HG03432 (cell line): ENCODE data around the gene CCSER1.

ENCODE experiments used
- ATAC-seq: cut with Tn5 transposase; IDR thresholded peaks from one replicate; pipeline ENCODE4 v1.9.1; 2021; ENCODE audit warnings: mild to moderate bottlenecking, moderate library complexity; ENCODE audit not compliant: unreplicated experiment

CCSER1 gene

DNA sequence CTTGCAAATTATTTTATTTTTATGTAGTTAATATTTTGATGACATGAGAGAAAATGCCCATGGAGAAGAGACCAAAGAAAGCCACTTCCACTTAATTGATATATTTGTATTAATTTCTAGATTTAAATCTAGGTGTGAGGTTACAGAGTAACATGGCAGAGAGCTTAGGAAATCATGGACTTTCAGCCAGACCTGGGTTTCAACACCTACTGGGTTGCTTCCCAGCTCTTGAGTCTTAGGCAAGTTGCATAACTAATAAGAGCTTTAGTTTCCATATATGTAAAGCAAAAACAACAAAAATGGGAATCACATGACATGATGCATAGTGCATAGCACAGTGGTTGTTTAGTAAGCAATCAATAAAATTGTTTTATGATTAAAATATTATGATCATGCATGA is 413.3 kb downstream of the CCSER1 start:
- no peak for ATAC-seq

DNA sequence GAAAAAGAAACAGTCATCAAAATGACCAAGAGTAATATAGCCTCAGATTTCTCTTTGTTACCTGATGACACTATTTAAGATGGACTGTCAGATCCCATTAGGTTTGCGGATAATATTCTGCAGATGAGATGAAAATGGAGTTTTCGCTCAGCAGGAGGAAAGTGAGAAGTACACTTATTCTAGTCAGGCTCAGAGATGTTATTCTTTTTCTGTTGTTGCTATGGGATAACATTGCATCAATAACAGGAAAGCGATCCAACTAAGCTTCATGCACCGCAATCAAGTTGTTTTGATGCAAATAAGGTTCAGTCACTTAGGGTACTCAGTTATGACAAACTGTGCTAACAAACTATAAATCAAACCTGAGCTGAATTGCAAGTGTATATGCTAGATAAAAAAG is 415.0 kb downstream of the CCSER1 start:
- no peak for ATAC-seq

DNA sequence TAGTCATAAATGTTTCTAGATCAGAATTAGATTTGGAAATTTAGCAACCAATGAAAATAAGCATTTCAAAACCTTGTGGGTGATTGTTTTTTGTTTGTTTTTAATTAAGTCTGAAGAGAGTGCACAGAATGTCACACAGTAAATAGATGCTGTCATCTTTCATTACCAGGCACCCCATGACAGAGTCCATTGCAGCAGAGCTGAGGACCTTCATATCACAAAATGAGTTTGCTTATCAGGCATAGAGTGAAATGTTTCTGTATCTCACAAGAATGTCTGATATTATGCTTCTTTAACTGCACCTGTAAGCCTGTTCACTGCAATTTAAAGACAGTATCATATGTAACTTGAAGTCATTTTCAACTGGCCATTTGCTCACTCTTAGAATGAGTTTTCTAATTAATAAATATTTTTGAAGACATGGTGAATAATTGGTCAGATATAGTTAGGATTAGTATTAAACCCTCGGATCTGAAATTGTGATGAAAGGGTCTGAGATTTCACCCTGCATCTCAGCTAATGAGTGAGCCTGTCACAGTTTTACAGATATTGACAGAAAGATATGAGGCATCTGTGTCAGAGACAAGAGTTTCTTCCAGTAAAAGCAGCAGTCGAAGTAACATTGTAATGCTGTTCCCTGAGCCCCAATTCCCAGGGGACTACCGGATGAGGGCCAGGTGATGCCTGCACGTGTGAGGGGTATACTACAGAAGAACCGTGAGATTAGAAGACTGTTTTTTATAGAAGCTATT is 416.4 kb downstream of the CCSER1 start:
- no peak for ATAC-seq

DNA sequence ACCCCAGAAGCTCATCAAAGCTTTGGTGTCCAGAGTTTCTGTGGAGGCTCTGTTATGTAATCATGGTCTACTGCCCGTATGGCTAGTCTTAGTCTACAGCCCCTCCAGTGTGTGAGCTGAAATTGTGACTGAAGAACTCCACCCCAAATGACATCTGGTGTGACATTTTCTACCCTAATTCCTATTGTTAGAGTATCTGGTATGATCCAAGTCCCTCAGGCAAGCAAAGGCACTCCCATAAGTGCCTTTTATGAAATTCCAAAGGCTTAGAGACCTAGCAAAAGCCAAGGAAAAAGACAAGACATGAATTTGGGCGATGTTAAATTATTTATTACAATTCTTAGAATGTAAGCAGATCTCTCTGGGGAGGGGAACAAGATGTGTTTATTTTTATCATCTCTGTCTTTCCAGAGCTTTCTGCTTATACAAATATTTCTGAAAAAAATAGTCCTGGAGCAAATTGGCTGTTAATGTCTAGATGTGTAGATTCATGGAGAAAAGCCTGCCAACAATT is 417.4 kb downstream of the CCSER1 start:
- ATAC-seq = no peak

DNA sequence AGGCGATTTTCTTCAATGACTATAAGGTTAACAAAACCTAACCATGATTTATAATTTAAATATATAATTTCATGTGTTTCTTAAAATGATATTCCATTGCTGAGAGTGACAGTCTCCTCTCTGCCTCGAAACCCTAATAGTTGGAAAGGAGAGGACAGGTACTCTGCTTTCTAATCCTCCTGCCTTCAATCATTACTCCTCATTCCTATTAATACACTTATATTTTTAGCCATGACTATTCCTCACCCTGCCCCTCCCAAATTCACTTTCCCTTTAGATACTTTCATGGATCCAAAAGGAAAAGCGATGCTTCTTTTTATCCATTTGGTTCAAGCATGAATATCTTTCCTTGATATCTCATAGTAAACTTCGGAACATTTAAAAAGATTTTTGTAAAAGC is 418.2 kb downstream of the CCSER1 start:
- no peak for ATAC-seq

DNA sequence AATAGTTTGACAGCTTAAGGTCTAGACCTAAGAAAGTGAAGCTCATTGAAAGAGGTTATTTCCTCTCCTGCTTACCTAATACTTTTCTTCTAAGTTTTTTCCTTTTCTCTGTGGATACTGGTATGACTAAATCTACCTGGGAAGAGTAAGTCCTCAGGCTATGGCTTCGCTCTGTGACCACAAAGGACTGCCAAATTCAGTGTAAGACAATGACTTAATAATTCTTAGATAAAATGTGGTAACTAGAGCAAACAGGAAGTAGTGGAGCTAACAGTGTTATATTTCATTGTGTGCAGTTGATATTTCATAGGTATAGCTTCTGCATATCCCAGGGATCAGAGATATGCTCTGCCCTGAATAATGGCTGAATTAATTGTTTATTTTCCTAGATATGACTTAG is 418.9 kb downstream of the CCSER1 start:
- no peak for ATAC-seq

DNA sequence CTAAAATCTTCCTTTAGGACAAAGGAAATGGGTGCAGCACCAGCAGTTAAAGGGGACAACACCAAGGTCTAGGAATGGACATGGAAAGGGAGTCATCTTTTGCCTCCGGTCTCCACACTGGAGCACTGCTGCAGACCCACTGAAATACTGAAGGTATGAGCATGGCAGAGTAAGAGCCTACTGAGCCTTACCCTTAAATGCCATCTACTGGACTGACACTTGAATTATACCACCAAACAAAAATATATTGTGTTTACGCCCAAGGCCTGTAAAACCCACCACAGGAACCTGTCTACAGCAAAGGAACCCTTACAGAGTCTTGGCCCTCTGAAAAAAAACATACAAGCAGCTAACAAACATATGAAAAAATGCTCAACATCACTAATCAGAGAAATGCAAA is 443.4 kb downstream of the CCSER1 start:
- ATAC-seq = no peak

DNA sequence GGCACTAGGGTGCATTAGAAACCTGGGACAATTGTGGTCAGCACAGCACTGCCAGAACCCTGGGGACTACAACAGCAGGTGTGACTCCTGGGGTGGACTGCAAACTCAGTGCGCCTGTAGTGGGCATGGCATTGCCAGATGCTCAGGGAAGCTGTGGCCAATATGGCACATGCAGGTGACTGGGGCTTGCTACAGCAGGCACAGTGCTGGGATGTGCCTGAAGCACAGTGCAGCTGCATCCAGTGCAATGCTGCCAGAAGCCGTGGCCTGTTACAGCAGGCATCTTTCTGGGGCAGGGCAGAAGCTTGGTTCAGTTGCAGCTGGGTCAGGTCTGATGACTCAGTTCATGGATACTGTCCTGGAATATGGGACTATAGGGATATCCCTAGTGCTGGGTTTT is 445.8 kb downstream of the CCSER1 start:
- ATAC-seq = no peak

DNA sequence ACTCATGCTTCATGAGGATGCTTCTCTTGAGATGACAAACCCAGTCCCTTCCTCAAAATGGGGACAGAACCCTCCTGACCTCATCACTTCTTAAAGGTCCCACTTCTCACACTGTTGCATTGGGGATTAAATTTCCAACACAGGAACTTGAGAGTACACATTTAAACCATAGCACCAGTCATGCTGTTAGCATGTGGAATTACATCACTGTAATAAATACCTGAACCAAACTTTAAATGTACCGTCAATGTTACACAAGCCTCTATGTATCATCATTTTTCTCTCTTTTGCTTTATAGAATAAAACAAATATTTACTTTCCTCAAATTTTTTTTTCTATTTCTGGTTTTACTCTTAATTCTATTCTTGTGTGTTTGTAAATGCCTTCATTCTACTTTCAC is 448.2 kb downstream of the CCSER1 start:
- ATAC-seq = no peak

DNA sequence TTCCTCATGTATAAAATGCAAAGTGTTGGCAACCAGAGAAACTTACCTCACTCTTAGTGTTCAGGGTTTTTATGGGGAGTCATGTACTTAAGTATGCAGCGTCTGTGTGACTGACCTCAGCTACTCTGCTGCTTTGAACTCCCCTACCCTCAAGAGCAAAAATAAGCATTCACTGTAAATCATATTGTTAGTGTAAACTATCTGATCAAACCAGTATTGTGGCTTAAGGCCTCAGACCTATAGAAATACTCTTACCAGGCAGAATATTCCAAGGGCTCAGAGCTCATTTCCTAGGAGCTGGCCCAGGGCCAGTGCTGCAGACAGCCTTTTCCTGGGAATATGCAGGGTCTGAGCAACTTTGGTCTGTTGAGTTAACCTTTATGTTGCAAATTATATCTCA is 453.1 kb downstream of the CCSER1 start:
- no peak for ATAC-seq

DNA sequence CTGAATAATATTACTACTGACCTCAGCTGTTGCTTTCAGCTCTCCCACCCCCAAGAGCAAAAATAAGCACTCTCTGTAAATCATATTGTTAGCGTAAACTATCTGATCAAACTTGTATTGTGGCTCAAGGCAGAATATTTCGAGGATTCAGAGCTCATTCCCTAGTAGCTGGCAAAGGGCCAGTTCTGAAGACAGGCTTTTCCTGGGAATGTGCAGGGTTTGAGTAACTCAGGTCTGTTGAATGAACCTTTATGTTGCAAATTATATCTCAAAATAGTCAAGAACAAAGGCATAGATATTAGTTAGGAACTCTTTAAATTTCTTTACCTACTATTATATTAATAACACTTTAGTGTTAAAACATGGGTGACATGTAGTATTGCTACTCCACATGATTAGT is 454.9 kb downstream of the CCSER1 start:
- no peak for ATAC-seq

DNA sequence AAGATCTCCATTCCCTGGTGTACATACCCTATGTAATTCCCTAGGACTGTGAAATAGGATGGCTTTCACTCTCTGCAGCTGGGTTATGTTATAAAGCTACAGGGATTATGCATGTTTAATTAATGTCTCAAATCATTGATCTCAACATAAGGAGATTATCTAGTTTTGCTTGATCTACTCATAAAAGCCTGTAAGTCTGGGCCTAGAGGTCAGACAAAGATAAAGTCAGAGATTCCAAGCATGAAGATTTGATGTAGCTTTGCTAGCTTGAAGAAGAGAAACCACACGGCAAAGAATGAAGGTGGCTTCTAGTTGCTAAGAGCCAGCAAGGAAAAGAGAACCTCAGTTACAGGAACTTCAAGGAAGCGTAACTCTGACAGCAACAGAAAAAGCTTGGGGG is 456.9 kb downstream of the CCSER1 start:
- ATAC-seq = no peak

DNA sequence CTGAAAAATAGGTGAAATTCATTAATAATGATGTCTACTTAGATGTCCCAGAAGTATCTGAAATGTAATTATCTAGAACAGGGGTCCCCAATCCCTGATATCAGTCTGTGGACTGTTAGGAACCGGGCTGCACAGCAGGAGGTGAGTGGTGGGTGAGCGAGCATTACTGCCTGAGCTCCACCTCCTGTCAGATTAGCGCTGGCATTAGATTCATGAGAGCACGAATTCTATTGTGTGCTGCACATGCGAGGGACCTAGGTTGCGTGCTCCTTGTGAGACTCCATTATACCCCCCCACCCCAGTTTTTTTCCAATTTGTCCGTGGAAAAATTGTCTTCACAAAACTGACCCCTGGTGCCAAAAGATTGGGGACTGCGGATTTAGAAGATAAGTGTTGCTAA is 458.8 kb downstream of the CCSER1 start:
- no peak for ATAC-seq

DNA sequence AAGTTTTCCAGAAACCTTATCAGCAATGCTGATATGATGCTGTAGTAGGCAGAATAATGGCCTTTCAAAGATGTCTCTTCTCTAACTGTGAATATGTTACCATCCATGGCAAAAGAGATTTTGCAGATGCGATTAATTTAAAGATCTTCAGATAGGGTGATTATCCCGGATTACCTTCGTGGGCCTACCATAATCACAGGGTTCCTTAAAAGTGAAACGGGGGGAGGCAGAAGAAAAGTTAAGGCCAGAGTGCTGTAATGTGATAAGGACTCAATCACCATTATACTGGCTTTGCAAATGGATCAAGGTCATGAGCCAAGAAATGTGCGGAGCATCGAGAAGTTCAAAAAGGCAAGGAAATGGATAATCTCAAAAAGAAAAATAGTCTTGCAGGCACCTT is 459.6 kb downstream of the CCSER1 start:
- ATAC-seq = no peak

DNA sequence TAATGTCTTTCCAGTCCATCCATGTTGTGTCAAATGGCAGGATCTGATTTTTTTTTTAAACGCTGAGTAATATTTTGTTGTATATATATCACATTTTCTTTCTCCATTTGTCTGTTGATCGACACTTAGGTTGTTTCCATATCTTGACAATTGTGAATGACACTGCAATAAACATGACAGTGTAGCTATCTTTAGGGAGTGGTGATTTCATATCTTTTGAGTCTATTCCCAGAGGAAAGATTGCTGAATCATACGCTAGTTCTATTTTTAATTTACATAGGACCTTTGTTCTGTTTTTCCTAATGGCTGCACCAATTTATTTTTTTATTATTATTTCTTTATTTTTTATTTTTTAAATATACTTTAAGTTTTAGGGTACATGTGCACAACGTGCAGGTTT is 470.7 kb downstream of the CCSER1 start:
- ATAC-seq = no peak

DNA sequence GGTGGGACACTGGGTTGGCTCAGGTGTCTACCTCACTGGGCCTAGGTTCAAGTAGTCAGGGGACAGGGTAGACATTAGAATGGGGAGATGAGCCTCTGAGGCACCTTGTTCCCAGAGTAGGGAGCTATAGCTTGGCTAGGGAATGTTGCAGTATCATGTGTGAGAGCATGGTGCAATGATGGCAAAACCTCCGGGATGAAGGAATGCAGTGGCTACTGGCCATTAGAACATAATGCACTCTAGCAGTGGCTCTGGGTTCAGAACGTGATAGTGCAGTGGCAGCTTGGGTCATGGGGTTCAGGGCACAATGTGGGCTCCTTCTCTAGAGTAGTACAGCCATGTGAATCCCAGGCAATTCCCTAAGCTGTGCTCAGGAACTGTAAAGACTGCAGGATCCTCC is 471.5 kb downstream of the CCSER1 start:
- no peak for ATAC-seq

DNA sequence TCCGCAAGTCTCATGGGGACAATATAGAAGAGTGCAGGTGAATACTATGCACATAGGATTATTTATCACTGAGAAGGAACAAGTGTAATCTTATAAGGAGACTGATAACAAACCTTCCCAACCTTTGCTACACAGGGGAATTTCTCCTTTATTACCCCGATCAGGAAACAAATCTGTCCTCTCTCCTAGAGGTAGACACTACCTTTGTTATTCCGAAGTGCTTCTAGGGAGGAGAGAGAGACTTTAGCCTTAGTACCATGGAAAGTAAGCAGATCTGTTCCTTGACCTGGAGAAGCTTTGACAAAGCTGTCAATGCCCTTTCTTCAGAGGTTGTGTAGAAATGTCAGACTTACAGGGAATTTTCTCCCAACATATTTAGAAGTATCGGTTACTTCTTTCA is 475.5 kb downstream of the CCSER1 start:
- ATAC-seq = no peak

DNA sequence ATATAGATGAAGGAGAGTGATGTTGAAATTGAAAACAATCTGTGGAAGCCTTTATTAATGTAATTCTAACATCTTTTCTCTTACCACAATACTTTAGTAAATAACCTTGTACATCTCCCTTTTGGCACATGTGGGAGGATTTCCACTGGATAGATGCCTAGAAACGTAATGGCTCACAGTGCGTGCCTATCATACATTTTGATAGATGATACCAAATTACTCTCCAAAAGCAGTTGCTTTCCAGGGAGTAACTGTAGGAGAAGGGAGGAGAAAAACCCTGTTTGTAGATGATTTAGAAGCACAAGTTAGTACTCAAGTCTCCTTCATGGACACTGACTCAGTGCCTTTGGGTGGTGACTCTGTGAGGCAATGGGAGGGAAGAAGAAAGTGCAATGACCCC is 476.3 kb downstream of the CCSER1 start:
- no peak for ATAC-seq

DNA sequence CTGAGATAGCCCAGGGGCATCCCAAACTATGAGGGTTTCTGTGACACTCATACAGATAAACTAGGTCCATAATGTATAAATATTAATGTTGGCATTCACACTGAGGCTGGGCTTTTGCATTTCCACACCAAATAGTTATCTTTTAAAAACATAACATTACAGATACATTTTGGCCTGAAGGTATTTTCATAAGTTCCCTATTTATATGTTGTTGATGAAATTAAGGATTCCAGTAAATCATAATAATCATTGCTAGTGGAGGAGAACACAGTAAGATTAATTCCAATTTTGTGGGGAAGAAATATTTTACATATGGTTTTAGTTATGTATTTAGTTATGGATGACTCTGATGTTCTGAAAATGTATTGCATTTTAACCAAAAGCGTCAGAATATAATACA is 479.6 kb downstream of the CCSER1 start:
- no peak for ATAC-seq

DNA sequence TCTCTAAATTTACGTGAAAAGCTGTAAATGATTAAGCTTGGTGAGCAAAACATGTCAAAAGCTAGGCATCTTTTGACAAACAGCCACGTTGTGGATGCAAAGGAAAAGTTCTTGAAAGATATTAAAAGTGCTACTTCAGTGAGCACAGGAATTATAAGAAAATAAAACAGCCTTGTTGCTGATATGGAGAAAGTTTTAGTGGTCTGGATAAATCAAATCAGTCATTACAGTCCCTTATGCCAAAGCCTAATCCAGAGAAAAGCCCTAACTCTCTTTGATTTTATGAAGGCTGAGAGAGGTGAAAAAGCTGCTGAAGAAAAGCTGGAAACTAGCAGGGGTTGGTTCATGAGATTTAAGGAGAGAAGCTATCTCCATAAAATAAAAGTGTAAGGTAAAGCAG is 487.2 kb downstream of the CCSER1 start:
- ATAC-seq = no peak

DNA sequence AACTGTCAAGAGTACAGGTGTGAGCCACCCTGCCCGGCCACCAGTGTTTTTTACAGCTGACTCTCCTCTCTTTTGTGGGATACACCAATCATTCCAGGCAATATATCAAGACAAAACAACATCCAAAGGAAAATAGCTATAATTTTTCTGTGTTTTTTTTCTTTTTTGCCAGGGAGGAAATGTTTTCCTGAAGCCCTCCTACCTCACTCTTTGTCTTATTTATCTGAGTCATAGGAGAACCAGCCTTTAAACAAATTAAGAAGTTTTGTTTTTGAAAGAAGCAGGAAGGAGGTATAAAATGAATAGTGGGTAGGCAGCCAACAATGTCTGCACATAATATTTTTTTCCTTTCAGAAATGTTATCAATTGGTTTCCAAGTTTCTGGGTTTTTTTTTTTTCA is 493.9 kb downstream of the CCSER1 start:
- no peak for ATAC-seq

DNA sequence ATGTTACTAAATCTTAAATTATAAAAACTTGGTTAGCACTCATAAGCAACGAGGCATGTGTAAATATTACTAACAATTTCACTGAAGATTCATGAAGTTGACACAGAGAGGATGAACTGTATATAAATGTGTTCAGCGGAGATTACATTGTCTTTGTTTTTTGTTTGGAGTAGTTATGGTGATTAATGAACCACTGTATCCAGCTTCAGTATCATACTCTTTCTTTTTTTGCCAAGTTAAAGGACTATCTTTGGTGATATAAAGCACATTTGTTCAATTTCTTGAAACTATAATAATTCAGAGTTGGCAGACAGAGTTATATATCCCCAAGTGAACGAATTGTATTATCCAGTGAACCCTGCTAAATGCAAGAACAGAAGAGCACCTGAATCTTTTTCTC is 497.6 kb downstream of the CCSER1 start:
- no peak for ATAC-seq
